Measurements from ENCODE around the gene MAPK8IP3.

Gene MAPK8IP3

DNA sequence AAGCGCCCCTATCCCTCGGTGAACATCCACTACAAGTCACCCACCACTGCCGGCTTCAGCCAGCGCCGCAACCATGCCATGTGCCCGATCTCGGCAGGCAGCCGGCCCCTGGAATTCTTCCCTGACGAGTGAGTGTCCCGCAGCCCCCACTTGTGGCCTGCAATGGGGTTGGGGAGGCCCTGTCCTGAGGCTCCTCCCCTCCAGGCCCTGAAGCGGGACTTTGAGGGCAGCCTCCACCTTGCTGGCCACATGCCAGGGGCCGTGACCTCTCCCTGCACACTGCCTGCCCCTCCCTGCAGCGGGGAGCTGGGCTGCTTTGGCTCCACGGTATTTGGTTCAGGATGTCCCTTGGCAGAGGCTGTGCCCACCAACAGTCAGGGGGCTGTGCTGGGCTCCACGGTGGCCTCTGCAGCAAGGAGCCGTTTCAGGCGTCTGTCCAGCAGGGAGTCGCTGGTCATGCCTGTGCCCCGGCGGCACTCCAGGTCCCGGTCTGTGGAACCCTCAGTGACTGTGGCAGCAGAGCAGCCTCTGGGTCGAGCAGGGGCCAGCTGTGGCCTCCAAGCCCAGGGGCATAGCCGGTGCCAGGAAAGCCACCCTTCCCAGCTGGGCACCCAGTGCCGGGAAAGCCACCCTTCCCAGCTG, 57.0 kb downstream of the MAPK8IP3 start:
- no peak for DNase-seq (ENCODE audit: low read depth in 2 of 2)

DNA sequence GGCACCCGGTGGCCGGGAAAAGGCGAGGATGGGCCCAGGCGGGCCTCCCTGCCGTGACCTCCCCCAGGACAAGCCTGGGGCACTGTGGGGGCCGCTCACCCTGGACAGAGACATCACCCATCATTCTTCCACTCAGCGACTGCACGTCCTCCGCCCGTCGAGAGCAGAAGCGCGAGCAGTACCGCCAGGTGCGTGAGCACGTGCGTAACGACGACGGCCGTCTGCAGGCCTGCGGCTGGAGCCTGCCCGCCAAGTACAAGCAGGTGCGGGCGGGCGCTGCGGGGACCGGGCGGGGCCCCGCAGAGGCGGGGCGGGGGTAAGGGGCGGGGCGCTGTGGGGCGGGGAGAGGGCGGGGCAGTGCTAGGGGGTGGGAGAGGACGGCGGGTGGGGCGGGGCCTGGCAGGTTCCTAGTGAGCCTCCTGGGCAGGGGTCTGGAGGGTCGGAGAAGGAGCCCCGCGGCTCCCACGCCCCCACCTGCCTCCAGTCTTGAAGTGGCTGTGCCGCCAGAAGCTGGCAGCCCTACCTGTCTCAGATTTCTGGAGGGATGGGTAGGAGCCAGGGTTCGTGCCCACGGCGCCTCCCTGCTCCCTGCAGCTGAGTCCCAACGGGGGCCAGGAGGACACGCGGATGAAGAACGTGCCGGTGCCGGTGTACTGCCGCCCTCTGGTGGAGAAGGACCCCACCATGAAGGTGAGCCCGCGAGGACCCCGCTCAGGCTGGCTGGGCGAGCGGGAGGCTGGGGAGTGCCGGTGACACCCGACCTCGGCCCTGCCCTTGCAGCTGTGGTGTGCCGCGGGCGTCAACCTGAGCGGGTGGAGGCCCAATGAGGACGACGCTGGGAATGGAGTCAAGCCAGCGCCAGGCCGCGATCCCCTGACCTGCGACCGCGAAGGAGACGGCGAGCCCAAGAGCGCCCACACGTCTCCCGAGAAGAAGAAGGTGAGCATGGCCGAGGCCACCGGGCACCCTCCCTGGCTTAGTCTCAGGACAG, 57.8 kb downstream of the MAPK8IP3 start:
- DNase-seq (ENCODE audit: low read depth in 2 of 2): no peak

DNA sequence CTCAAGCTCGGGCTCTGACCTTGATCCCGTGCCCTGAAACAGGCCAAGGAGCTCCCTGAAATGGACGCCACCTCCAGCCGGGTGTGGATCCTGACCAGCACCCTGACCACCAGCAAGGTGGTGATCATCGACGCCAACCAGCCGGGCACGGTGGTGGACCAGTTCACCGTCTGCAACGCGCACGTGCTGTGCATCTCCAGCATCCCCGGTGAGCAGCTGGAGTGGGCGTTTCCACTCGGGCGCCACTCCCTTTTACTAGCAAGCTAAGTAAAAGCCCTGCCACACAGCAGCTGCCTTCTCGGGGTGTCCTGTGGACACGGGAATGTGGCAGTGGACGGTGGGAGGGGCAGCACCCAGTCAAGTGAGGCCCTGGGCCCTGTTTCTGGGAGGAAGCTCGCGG, 59.0 kb downstream of the MAPK8IP3 start:
- no peak for DNase-seq (ENCODE audit: low read depth in 2 of 2)

DNA sequence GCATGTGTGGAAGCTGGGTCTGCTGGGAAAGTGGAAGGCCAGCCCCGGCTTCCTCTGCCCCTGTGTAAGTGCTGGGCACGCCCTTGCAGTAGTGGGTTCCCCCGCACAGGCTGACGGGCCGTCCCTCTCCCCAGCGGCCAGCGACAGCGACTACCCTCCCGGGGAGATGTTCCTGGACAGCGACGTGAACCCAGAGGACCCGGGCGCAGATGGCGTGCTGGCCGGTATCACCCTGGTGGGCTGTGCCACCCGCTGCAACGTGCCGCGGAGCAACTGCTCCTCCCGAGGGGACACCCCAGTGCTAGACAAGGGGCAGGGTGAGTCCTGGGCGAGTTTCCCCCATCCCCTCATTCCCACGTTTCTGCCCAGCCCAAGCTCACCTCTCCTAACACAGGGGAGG, 59.8 kb downstream of the MAPK8IP3 start:
- no peak for DNase-seq (ENCODE audit: low read depth in 2 of 2)

DNA sequence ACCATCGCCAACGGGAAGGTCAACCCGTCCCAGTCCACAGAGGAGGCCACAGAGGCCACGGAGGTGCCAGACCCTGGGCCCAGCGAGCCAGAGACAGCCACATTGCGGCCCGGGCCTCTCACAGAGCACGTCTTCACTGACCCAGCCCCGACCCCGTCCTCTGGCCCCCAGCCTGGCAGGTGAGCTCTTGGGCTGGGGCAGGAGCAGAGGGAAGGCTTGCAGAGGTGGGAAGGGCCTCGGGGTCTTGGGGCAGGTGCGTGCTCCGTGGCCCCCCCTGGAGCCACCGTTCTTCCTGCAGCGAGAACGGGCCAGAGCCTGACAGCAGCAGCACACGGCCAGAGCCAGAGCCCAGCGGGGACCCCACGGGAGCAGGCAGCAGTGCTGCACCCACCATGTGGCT, 60.2 kb downstream of the MAPK8IP3 start:
- no peak for DNase-seq (ENCODE audit: low read depth in 2 of 2)

DNA sequence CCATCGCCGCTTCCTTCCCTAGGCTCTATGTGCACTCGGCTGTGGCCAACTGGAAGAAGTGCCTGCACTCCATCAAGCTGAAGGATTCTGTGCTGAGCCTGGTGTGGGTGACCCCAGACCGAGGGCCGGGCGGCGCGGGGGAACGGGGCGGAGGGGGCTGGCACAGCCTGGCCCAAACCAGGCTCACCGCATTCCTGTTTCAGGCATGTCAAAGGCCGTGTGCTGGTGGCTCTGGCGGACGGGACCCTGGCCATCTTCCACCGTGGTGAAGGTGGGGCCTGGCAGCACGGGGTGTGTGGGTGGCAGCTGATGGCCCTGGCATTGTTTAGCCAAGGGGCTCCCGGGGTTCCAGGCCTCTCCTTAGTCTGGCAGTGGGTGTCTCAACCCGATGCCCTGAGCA, 60.7 kb downstream of the MAPK8IP3 start:
- DNase-seq (ENCODE audit: low read depth in 2 of 2): no peak

DNA sequence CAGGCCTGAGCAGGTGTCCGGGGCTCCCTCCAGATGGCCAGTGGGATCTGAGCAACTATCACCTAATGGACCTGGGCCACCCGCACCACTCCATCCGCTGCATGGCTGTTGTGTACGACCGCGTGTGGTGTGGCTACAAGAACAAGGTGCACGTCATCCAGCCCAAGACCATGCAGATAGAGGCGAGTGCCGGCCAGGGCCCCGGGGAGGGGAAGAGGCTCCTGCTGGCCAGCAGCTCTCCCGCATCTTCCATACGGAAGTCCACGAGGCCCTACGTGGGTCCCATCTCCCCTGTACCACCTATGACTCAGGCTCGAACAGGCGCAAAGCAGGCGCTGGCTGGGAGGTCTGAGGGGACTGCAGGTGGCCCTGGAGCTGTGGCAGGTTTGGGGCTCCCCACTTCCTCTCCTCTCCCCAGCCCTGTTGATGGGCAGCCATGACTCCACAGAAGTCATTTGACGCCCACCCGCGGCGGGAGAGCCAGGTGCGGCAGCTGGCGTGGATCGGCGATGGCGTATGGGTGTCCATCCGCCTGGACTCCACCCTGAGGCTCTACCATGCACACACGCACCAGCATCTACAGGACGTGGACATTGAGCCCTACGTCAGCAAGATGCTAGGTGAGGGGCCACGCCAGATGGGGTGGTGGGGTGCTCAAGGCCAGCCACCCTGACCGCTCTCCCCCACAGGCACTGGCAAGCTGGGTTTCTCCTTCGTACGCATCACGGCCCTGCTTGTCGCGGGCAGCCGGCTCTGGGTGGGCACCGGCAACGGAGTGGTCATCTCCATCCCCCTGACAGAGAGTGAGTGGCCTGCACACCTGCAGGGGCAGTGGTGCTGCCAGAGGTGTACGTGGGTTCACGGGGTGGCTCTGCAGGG, 61.4 kb downstream of the MAPK8IP3 start:
- no peak for DNase-seq (ENCODE audit: low read depth in 2 of 2)

DNA sequence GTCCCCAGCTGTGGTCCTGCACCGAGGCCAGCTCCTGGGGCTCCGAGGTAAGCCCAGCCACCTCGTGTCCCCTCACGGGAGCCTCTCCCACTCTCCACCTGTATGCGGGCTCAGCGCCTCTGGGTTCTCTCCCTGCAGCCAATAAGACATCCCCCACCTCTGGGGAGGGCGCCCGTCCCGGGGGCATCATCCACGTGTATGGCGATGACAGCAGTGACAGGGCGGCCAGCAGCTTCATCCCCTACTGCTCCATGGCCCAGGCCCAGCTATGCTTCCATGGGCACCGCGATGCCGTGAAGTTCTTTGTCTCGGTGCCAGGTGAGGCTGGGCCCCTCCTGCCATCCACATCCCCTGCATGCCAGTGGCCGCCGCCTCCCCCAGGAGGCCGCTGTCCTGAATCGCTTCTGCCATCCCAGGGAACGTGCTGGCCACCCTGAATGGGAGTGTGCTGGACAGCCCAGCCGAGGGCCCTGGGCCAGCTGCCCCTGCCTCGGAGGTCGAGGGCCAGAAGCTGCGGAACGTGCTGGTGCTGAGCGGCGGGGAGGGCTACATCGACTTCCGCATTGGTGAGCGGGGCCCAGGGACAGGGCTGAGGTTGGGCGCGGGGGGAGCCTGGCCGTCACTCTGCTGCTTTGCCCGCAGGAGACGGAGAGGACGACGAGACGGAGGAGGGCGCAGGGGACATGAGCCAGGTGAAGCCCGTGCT, 62.2 kb downstream of the MAPK8IP3 start:
- no peak for DNase-seq (ENCODE audit: low read depth in 2 of 2)

DNA sequence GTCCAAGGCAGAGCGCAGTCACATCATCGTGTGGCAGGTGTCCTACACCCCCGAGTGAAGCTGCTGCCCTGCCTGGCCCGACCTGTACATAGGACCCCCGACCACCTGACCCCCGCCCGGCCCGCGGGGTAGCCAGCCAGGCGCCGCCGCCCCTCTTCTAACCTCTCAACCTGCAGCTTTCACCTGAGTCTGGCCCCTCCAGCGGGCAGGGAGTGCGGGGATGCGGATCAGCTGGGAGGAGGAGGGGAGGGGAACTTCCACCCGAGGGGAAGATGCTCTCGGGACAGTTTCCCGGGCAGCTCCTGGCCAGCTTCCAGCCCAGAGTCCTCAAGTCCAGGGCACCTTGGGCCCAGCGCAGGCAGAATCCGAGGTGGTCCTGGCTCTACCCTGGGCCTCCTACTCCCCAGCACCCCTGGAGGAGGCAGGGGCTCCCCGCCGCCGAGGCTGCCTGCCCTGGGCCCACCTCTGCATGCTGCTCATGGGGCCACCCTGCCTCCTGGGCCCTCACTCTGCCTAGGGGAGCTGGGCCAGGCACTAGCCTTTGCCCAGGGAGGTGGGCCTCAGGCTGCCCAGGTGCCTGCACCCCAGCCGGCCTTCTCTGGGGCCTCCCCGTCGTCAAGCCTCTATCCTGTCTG, 62.9 kb downstream of the MAPK8IP3 start:
- DNase-seq (ENCODE audit: low read depth in 2 of 2): no peak

DNA sequence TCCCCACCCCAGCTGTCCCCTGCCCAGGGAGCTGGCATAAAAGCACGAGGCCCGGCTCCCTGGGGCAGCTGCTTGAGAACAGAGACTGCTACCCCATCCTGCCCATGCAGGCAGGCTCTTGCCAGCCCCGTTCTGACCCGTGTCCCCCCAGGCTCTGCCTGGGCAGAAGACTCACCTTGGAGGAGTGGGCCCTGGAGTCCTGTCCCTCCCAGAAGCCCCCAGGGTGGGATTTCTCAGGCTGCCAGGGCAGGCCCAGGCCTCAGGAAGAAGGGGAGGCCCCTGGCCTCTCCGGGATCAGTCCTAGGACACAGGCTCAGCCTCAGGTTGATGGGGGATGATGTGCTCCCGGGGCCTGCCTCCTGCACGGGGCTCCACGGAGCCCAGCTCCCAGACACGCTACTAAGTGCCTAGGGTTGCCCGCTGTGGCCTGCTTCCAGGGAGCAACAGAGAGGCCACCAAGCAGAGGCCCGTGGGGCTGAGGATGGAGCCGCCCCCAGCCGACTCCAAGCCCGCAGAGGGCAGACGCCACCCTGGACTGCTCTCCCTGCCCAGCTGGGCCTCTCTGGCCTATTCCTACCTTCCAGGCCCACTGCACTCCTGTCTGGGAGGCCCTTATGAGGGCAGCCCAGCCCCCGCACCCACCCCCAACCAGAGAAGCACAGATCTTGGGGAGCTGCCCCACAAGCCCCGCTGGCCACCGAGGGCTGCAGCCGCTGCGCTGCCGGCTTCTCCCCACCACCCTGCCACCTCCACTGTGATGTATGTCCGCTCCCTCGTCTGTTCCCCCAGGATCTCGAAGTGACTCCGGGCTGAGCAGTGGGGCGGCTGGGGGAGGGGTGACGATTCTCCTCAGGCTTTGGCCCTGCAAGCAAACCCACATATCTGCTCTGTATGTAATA, 63.7 kb downstream of the MAPK8IP3 start:
- DNase-seq (ENCODE audit: low read depth in 2 of 2): no peak

DNA sequence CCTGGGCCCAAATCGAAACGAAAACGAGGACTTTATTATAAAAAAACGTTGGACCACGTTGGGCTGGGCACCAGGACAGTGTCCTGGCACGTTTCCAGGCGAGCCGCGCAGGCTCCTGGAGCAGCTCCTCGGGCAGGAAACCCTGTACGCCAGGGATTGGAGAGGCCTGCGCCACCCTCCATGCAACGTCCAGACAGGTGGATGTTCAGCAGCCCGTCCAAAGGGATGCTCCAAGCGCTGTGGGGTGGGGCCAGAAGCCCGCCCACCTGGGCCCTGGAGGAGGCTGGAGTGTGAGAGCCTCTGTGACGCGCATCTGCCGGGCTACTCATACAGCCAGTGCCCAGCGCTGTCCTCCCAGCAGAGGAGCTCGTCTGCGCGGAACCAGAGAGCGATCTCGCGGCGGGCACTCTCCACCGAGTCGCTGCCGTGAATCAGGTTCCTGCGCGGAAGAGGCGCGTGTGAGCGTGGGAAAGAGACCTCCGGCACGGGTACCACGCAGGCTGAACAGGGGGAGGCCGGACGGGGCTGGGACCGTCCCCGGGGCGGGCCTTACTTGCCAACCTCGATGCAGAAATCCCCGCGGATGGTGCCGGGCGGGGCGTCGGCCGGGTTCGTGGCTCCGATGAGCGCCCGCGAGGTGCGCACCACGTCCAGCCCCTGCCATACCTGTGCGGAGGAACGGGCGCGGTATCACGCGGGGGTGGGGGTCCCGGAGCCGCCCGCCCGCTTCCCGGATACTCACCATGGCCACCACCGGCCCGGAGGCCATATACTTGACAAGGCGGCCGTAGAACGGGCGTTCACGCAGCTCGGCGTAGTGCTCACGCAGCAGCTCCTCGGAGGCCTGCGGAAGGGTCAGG, 64.6 kb downstream of the MAPK8IP3 start:
- peak in 1 of 2 donors; percentile 53 for DNase-seq (ENCODE audit: low read depth in 2 of 2)

DNA sequence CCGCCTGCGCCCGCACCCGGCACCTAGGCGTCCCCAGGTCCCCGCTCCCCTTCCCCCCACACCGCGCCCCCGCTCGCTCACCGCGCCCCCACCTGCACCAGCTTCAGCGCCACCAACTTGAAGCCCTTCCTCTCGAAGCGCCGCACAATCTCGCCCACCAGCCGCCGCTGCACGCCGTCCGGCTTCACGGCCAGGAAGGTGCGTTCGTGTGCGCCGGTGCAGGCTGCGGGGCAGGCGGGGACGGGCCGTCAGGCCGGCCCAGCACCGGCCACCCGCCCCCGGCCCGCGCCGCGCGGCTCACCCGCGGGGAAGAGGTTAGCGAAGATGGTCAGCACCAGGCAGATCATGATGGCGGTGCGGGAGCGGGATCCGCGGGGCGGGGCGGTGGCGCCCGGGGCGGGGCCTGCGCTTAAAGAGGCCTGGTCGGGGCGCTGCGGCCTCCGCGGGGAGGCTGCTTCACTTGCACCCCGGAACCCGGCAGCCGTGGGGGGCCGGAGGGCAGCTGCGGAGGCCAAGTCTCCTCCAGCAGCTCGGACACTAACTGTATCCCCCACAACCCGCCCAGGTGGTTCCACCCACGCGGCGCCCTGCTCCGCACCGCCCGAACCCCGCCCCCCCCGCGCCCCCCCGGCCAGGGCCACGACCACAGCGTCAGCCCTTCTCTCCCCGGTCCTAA, 65.3 kb downstream of the MAPK8IP3 start, which contains the start of gene NME3:
NME3 (minus strand) TSS at position 356 of the 676 bp plus-strand sequence; CDS start at position 347, 9 bp downstream.
- DNase-seq (ENCODE audit: low read depth in 2 of 2): peak; percentile 66 to 69

DNA sequence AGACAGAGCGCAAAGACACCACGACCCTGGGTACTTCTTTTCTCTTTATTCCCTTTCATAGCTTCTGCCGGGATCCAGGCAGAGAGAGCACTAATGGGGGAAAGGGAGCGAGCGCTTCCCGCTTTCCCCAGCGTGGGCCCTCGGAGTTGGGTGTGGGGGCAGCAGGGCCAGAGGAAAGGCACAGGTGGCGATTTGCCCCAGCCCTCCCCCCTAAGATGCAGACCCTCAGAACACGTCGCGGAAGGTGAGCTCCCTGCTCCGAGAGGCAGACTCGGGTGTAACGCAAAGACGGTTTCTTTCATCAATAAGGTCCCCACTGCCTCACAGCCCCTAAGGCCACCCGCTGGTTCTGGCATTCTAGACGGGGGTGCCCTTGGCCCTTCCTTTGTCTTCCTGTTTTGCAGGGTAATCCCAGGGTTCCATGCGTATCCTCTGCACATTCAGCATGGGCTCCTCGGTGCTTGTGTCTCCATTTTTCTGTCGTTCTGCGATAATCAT, 65.9 kb downstream of the MAPK8IP3 start:
- DNase-seq (ENCODE audit: low read depth in 2 of 2): no peak

DNA sequence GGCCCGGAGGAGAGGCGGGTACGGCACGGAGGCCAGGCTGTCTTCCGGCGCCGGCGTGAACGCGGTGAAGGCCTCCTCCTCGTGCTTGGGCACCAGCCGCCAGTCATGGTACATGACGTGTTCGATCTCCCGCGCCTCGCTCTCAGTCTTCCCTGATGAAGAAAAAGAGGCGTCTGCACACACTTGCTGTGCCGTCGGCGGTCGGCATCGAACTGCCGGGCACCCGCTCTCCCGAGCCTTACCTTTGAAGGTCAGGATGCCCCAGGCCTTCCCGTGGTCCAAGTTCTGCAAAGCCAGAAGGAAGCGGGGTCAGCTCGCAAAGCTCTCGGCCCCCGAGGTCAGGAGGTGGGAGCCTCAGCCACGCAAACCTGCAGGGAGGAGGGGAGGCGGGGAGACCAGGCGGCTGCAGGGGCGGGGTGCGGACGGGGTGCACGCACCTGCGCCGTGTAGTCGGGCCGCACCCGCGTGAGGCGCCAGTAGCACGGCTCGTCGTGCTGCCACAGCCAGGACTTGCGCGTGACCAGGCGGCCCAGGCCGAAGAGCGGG, 66.4 kb downstream of the MAPK8IP3 start, which contains the start of gene EME2:
EME2 (plus strand) TSS at position 449 of the 546 bp plus-strand sequence. CDS start 418 bp downstream, outside the sequence.
- no peak for DNase-seq (ENCODE audit: low read depth in 2 of 2)

DNA sequence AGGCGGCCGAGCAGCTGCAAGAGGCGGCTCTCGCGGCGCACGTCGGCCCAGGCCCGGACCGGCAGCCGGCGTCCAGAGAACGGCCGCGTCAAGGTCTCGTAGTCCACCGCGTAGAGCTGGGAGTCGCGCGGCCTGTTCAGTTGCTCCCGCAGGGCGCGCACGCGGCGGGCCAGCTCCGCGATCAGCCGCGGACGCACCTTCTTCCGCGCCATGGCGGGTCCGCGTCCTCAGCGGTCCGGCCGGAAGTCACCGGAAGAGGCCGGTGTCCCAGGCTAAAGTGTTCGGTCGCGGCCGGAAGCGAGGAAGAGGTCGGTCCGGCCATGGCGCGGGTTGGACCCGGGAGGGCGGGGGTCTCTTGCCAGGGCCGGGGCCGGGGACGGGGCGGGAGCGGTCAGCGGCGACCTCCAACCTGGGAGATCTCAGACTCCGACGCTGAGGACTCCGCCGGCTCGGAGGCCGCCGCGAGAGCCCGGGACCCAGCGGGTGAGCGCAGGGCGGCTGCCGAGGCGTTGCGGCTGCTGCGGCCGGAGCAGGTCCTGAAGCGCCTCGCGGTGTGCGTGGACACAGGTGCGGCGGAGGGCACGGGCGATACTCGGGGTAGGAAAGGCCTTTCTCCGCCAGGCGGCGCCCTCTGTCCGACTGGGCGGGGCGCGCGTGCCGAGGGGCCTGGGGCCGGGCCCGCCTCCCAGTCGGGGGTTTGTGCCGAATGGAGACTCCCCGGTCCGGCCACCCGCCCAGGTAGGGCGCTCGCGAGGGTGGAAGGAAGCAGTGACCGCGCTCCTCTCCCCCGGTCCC, 67.1 kb downstream of the MAPK8IP3 start, which contains the start of gene MRPS34:
MRPS34 (minus strand) TSS at position 227 of the 795 bp plus-strand sequence; CDS start at position 212, 15 bp downstream.
- peak; percentile 69 to 76 for DNase-seq (ENCODE audit: low read depth in 2 of 2)

DNA sequence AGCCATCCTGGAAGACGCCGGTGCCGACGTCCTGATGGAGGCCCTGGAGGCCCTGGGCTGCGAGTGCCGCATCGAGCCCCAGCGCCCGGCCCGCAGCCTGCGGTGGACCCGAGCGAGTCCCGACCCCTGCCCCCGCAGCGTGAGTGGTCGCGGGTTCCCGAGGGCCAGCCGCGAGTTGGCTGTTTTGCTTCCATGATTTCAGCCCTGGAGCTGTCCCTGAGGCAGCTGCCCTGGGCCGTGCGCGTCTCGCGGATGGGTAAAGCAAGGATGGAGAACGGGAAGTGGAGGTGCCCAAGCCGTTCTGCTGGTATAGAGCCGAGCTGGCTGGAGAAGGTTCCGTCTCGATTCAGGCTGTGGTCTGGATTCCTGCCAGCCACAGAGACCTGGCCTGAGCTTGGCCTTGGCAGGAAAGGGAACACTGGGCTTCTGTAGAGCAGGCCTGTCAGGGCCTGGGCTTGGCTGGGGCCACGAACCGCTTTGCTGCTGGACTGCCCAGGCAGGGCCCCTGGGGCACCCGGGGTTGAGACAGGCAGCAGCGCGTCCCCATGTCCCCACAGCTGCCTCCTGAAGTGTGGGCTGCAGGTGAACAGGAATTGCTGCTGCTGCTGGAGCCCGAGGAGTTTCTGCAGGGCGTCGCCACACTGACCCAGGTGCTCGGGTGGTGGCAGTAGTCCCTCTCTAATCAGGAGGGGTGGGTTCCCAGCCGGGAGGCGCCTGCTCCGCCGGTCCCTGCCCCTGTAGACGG, 67.9 kb downstream of the MAPK8IP3 start:
- DNase-seq (ENCODE audit: low read depth in 2 of 2): no peak
